ENCODE measurements around the gene PHACTR4.

DNA sequence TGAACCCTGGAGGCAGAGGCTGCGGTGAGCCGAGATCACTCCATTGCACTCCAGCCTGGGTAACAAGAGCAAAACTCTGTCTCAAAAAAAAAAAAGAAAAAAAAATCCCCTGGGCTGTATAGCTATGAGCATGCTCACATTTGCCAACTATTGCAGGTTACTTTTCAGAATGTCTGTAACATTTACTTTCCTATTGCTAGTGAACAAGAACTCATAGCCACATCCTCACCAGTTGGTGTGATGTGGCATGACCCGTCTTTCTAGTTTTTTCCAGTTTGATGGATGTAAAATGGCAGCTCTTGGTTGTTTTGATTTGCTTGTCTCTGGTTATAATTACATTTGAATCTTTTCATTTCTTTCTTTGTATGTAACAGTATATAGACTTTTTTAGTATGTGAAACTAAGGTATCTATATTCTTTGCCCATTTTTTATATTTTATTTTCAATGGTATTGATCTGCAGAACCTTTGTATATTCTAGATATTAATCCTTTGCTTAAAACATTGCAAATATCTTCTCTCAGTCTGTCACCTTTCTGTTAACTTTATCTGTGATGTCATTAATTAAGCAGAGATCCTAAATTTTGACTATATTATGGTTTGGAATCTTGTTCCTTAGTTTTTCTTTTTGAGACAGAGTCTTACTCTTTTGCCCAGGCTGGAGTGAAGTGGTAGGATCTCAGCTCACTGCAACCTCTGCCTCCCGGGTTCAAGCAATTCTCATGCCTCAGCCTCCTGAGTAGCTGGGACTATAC, 29.1 kb upstream of the PHACTR4 start:
- TF ChIP-seq POLR2A (IDR thresholded peaks at IDR 0.05; ENCODE audit: extremely low read depth, insufficient read length): no peak
- TF ChIP-seq, protein P1, sequence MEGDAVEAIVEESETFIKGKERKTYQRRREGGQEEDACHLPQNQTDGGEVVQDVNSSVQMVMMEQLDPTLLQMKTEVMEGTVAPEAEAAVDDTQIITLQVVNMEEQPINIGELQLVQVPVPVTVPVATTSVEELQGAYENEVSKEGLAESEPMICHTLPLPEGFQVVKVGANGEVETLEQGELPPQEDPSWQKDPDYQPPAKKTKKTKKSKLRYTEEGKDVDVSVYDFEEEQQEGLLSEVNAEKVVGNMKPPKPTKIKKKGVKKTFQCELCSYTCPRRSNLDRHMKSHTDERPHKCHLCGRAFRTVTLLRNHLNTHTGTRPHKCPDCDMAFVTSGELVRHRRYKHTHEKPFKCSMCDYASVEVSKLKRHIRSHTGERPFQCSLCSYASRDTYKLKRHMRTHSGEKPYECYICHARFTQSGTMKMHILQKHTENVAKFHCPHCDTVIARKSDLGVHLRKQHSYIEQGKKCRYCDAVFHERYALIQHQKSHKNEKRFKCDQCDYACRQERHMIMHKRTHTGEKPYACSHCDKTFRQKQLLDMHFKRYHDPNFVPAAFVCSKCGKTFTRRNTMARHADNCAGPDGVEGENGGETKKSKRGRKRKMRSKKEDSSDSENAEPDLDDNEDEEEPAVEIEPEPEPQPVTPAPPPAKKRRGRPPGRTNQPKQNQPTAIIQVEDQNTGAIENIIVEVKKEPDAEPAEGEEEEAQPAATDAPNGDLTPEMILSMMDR (IDR thresholded peaks at IDR 0.05; ENCODE audit: low read depth, low read length): no peak
